HG03521 (cell line): ENCODE results near the gene IFT122.
"Not testable (repeated sequence)": the region's sequence is repeated elsewhere in the genome, so short reads cannot be mapped to it uniquely, and the experiment has no call there.

Experiments used
- ATAC-seq: cut with Tn5 transposase; IDR thresholded peaks from one replicate; pipeline ENCODE4 v1.9.1; 2021; ENCODE audit warnings: mild to moderate bottlenecking, moderate library complexity; ENCODE audit not compliant: unreplicated experiment

The IFT122 gene

GRCh38 chr3:129531699-129532098 is 91.7 kb downstream of the IFT122 start:
- ATAC-seq = no peak

- no peak for ATAC-seq
These were observed 92.2 kb downstream of the IFT122 start for GRCh38 chr3:129532261-129532660.

GRCh38 chr3:129533406-129533805 is 93.4 kb downstream of the IFT122 start:
- ATAC-seq = no peak

- no peak for ATAC-seq
These were observed 94.5 kb downstream of the IFT122 start for GRCh38 chr3:129534428-129535027.

- ATAC-seq = no peak
These were observed 95.1 kb downstream of the IFT122 start for GRCh38 chr3:129535075-129535474.

- no peak for ATAC-seq
These were observed 96.3 kb downstream of the IFT122 start for GRCh38 chr3:129536374-129536667.

- ATAC-seq = no peak
These were observed 96.8 kb downstream of the IFT122 start for GRCh38 chr3:129536804-129537203.

- no peak for ATAC-seq
These were observed 99.2 kb downstream of the IFT122 start for GRCh38 chr3:129539206-129539605.

GRCh38 chr3:129540776-129541516 is 100.9 kb downstream of the IFT122 start:
- no peak for ATAC-seq

- ATAC-seq = no peak
These were observed 102.7 kb downstream of the IFT122 start for GRCh38 chr3:129542747-129543146.

GRCh38 chr3:129543156-129543790 is 103.2 kb downstream of the IFT122 start, which contains the start of gene H1-8:
H1-8 (plus strand) TSS chr3:129543175; CDS start chr3:129543219, 44 bp downstream.
- ATAC-seq = no peak

GRCh38 chr3:129543999-129544398 is 104.0 kb downstream of the IFT122 start:
- ATAC-seq = no peak

GRCh38 chr3:129545951-129546350 is 105.9 kb downstream of the IFT122 start:
- ATAC-seq = not testable (repeated sequence)

- ATAC-seq = no peak
These were observed 107.2 kb downstream of the IFT122 start for GRCh38 chr3:129547241-129547640.

- ATAC-seq = no peak
These were observed 108.3 kb downstream of the IFT122 start for GRCh38 chr3:129548104-129548965.

GRCh38 chr3:129549006-129549800 is 109.2 kb downstream of the IFT122 start:
- ATAC-seq = no peak

GRCh38 chr3:129549805-129550204 is 109.8 kb downstream of the IFT122 start:
- ATAC-seq = no peak

GRCh38 chr3:129552287-129553050 is 112.4 kb downstream of the IFT122 start:
- ATAC-seq = no peak

GRCh38 chr3:129553171-129553570 is 113.1 kb downstream of the IFT122 start:
- ATAC-seq = no peak

- no peak for ATAC-seq
These were observed 113.7 kb downstream of the IFT122 start for GRCh38 chr3:129553719-129554118.
